Fibroblast of gingiva (primary cell): Measurements from ENCODE around the gene ACTL8.

Experiments used
- DNase-seq: peaks from one replicate; pipeline ENCODE4 v3.0.0-alpha.2; 2011; ENCODE audit warnings: low read depth

Gene ACTL8

GRCh38 chr1:17755120-17755519 is at the start of gene ACTL8:
ACTL8 (plus strand) TSS chr1:17755333; CDS start chr1:17823009, 67,676 bp downstream.
- no peak for DNase-seq

- DNase-seq: no peak
Observed at GRCh38 chr1:17706445-17706844, 48.7 kb upstream of the ACTL8 start.

GRCh38 chr1:17709981-17710380 is 45.2 kb upstream of the ACTL8 start:
- DNase-seq: no peak

GRCh38 chr1:17710889-17711576 is 44.1 kb upstream of the ACTL8 start:
- DNase-seq: no peak

- no peak for DNase-seq
Observed at GRCh38 chr1:17711577-17711910, 43.6 kb upstream of the ACTL8 start.

- DNase-seq: no peak
Observed at GRCh38 chr1:17711941-17712340, 43.2 kb upstream of the ACTL8 start.

GRCh38 chr1:17713993-17714392 is 41.1 kb upstream of the ACTL8 start:
- no peak for DNase-seq

GRCh38 chr1:17717594-17718535 is 37.3 kb upstream of the ACTL8 start:
- DNase-seq: no peak

GRCh38 chr1:17719874-17720273 is 35.3 kb upstream of the ACTL8 start:
- DNase-seq: no peak

GRCh38 chr1:17721444-17721843 is 33.7 kb upstream of the ACTL8 start:
- DNase-seq: no peak

GRCh38 chr1:17723684-17724083 is 31.4 kb upstream of the ACTL8 start:
- no peak for DNase-seq

GRCh38 chr1:17724150-17724549 is 31.0 kb upstream of the ACTL8 start:
- DNase-seq: no peak

- DNase-seq: no peak
Observed at GRCh38 chr1:17725084-17725719, 29.9 kb upstream of the ACTL8 start.

GRCh38 chr1:17725811-17726582 is 29.1 kb upstream of the ACTL8 start:
- no peak for DNase-seq

- DNase-seq: no peak
Observed at GRCh38 chr1:17728123-17728712, 26.9 kb upstream of the ACTL8 start.

- DNase-seq: no peak
Observed at GRCh38 chr1:17729248-17729647, 25.9 kb upstream of the ACTL8 start.

- DNase-seq: no peak
Observed at GRCh38 chr1:17729909-17730308, 25.2 kb upstream of the ACTL8 start.

GRCh38 chr1:17731460-17731859 is 23.7 kb upstream of the ACTL8 start:
- DNase-seq: no peak

GRCh38 chr1:17732475-17732874 is 22.7 kb upstream of the ACTL8 start:
- no peak for DNase-seq

GRCh38 chr1:17733661-17734060 is 21.5 kb upstream of the ACTL8 start:
- DNase-seq: no peak

- no peak for DNase-seq
Observed at GRCh38 chr1:17734609-17735008, 20.5 kb upstream of the ACTL8 start.

- DNase-seq: no peak
Observed at GRCh38 chr1:17735348-17735747, 19.8 kb upstream of the ACTL8 start.
